GM12801 (cell line): ENCODE data around the gene ACACA.

Experiments used
- CTCF ChIP-seq: IDR thresholded peaks from one replicate; pipeline ENCODE4 v1.5.1; 2011; ENCODE audit warnings: control low read depth; ENCODE audit not compliant: insufficient read length; ENCODE audit errors: extremely low read depth

Gene ACACA

GRCh38 chr17:37191219-37191618, 215.4 kb downstream of the ACACA start:
- no peak for TF ChIP-seq CTCF

- TF ChIP-seq CTCF: no peak
Measured at GRCh38 chr17:37190493-37190892, 216.1 kb downstream of the ACACA start.

- no peak for TF ChIP-seq CTCF
Measured at GRCh38 chr17:37188157-37188556, 218.5 kb downstream of the ACACA start.

GRCh38 chr17:37187262-37187661, 219.4 kb downstream of the ACACA start:
- TF ChIP-seq CTCF: no peak

GRCh38 chr17:37182786-37183465, 223.7 kb downstream of the ACACA start:
- TF ChIP-seq CTCF: no peak

- no peak for TF ChIP-seq CTCF
Measured at GRCh38 chr17:37180376-37180775, 226.3 kb downstream of the ACACA start.

- TF ChIP-seq CTCF: no peak
Measured at GRCh38 chr17:37179893-37180292, 226.7 kb downstream of the ACACA start.
